ENCODE results near the gene PDIK1L. TPM values are rescaled to one million over a fixed set of nuclear protein-coding genes. Genes with fewer than 3 reads are reported as not detected.

Gene PDIK1L
- total RNA-seq, 2 experiments from 2014 or later = 12.9 to 17.2 TPM

GRCh38 chr1:26112407-26112775, 767 bp downstream of the PDIK1L start:
- H3K4me1 ChIP-seq (ENCODE audit: insufficient read depth, low read length, poor library complexity, severe bottlenecking) = peaks cover 36% of the 10 kb centered on the region
- peak overlapping the region; percentile 68 for H3K27ac ChIP-seq (ENCODE audit: low read depth, low read length, poor library complexity, severe bottlenecking)
- H2AFZ ChIP-seq (ENCODE audit: low read length) = peak overlapping the region; percentile 81; the same call in 1 of the 2 replicates
- DNase-seq (ENCODE audit: low spot score) = peak; percentile 63
- peaks cover 15% of the 10 kb centered on the region; the same call in 1 of the 2 replicates for H3K79me2 ChIP-seq (ENCODE audit: insufficient read depth, low read depth, low read length)
- H3K4me3 ChIP-seq (ENCODE audit: low read depth, low read length, poor library complexity, severe bottlenecking) = peak overlapping the region; percentile 87
- peaks cover 18% of the 10 kb centered on the region for H3K36me3 ChIP-seq (ENCODE audit: insufficient read depth, low read length)
- peak overlapping the region; percentile 98 for H3K4me2 ChIP-seq (ENCODE audit: low read length)
- CTCF ChIA-PET (ENCODE audit: unreplicated experiment) = interaction anchor here (0.5 kb wide), 1 partner anchor 119 kb away, joined by 5 read pairs; no protein-coding TSS in a partner anchor
- POLR2A ChIA-PET = interaction anchor here (0.6 to 2.8 kb wide), 8 partner anchors 9 to 504 kb away, joined by 3 to 12 read pairs (median 4); no protein-coding TSS in a partner anchor
- intact Hi-C loops (cut with micrococcal nuclease; ENCODE audit: unreplicated experiment) = loop anchor here (5.0 kb wide), 1 partner anchor 225 kb away; no protein-coding TSS in a partner anchor
- no peaks in the 10 kb centered on the region for H3K9me2 ChIP-seq (ENCODE audit: insufficient read depth, low read length)
- H4K20me1 ChIP-seq (ENCODE audit: insufficient read depth, low read length) = peaks cover 7% of the 10 kb centered on the region; the same call in 1 of the 2 replicates
- TF ChIP-seq EZH2phosphoT487 (IDR thresholded peaks at IDR 0.05; ENCODE audit: borderline replicate concordance, low read depth, low read length) (no peak), CTCF (conservative IDR thresholded peaks at IDR 0.05; ENCODE audit: low read length) (no peak)
- BruUV-seq (replicated peaks) = no TSS peak
- H3K9me3 ChIP-seq (ENCODE audit: low read length) = no peaks in the 10 kb centered on the region

GRCh38 chr1:26114165-26114927, 2.7 kb downstream of the PDIK1L start:
- intact Hi-C loops (cut with micrococcal nuclease; ENCODE audit: unreplicated experiment) = loop anchor here (5.0 kb wide), 1 partner anchor 223 kb away; no protein-coding TSS in a partner anchor
- no peak overlapping the region for H3K27ac ChIP-seq (ENCODE audit: low read depth, low read length, poor library complexity, severe bottlenecking)
- H3K4me3 ChIP-seq (ENCODE audit: low read depth, low read length, poor library complexity, severe bottlenecking) = no peak overlapping the region
- CTCF ChIA-PET (ENCODE audit: unreplicated experiment) = no interaction called here
- POLR2A ChIA-PET = interaction anchor here (1.3 to 2.8 kb wide), 4 partner anchors 7 to 12 kb away, joined by 6 to 12 read pairs (median 10); no protein-coding TSS in a partner anchor
- no peak overlapping the region for H2AFZ ChIP-seq (ENCODE audit: low read length)
- no peaks in the 10 kb centered on the region for H3K9me3 ChIP-seq (ENCODE audit: low read length)
- H3K9me2 ChIP-seq (ENCODE audit: insufficient read depth, low read length) = no peaks in the 10 kb centered on the region
- peak overlapping the region; percentile 39 for H3K4me2 ChIP-seq (ENCODE audit: low read length)
- DNase-seq (ENCODE audit: low spot score) = no peak
- H3K79me2 ChIP-seq (ENCODE audit: insufficient read depth, low read depth, low read length) = peaks cover 15% of the 10 kb centered on the region; the same call in 1 of the 2 replicates
- H3K4me1 ChIP-seq (ENCODE audit: insufficient read depth, low read length, poor library complexity, severe bottlenecking) = peaks cover 36% of the 10 kb centered on the region
- peaks cover 7% of the 10 kb centered on the region; the same call in 1 of the 2 replicates for H4K20me1 ChIP-seq (ENCODE audit: insufficient read depth, low read length)
- TF ChIP-seq EZH2phosphoT487 (IDR thresholded peaks at IDR 0.05; ENCODE audit: borderline replicate concordance, low read depth, low read length) (no peak), CTCF (conservative IDR thresholded peaks at IDR 0.05; ENCODE audit: low read length) (no peak)
- BruUV-seq (replicated peaks) = no TSS peak
- peaks cover 36% of the 10 kb centered on the region for H3K36me3 ChIP-seq (ENCODE audit: insufficient read depth, low read length)

Data from OCI-LY7 (cell line).